ENCODE results near the gene GPM6B. TPM values are rescaled to one million over a fixed set of nuclear protein-coding genes. Genes with fewer than 3 reads are reported as not detected.
A peak's percentile ranks its signal among the peaks of the same experiment; 100 is the strongest.

GPM6B gene
- total RNA-seq, 1 donor from 2014 or later: not detected

GRCh38 chrX:13776387-13776786 is 40.5 kb downstream of the GPM6B start:
- peaks cover 22% of the 10 kb centered on the region for H3K36me3 Mint-ChIP-seq (ENCODE audit: low read depth)
- no peak overlapping the region for H3K4me3 Mint-ChIP-seq (ENCODE audit: low read depth)
- H3K27ac Mint-ChIP-seq: no peak overlapping the region
- no peaks in the 10 kb centered on the region for H3K4me1 Mint-ChIP-seq (ENCODE audit: low read depth)
- no peaks in the 10 kb centered on the region for H3K9me3 Mint-ChIP-seq
- H3K27me3 Mint-ChIP-seq (ENCODE audit: low read depth): no peaks in the 10 kb centered on the region
- no peak for DNase-seq (ENCODE audit: low spot score)
- intact Hi-C loops (cut with micrococcal nuclease): no loop called here

GRCh38 chrX:13775837-13776236 is 41.1 kb downstream of the GPM6B start:
- no peak overlapping the region for H3K4me3 Mint-ChIP-seq (ENCODE audit: low read depth)
- intact Hi-C loops (cut with micrococcal nuclease): no loop called here
- H3K27ac Mint-ChIP-seq: no peak overlapping the region
- H3K9me3 Mint-ChIP-seq: no peaks in the 10 kb centered on the region
- H3K4me1 Mint-ChIP-seq (ENCODE audit: low read depth): no peaks in the 10 kb centered on the region
- no peaks in the 10 kb centered on the region for H3K27me3 Mint-ChIP-seq (ENCODE audit: low read depth)
- H3K36me3 Mint-ChIP-seq (ENCODE audit: low read depth): peaks cover 22% of the 10 kb centered on the region
- DNase-seq (ENCODE audit: low spot score): no peak

DNA sequence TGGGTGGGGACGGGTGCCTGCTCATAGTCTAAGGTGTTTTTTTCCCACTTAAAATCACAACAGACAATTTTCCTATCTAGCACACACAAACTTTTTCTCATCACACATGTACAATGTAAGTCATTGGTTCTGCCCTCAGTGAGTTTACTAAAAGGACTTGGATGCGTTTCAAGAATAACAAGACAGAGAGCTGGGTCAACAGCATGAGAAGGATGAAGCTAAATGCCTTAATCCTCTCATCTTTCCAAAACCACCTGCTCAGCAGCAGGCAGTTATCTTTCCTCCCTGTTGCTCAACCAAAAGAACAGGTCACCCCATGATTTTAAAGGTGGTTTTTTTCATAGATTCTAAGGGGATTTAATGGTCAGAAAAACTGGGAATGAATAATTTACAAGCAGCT is 42.2 kb downstream of the GPM6B start:
- no peaks in the 10 kb centered on the region for H3K27me3 Mint-ChIP-seq (ENCODE audit: low read depth)
- H3K4me3 Mint-ChIP-seq (ENCODE audit: low read depth): no peak overlapping the region
- intact Hi-C loops (cut with micrococcal nuclease): no loop called here
- no peaks in the 10 kb centered on the region for H3K9me3 Mint-ChIP-seq
- DNase-seq (ENCODE audit: low spot score): no peak
- no peaks in the 10 kb centered on the region for H3K4me1 Mint-ChIP-seq (ENCODE audit: low read depth)
- no peak overlapping the region for H3K27ac Mint-ChIP-seq
- peaks cover 31% of the 10 kb centered on the region for H3K36me3 Mint-ChIP-seq (ENCODE audit: low read depth)

DNA sequence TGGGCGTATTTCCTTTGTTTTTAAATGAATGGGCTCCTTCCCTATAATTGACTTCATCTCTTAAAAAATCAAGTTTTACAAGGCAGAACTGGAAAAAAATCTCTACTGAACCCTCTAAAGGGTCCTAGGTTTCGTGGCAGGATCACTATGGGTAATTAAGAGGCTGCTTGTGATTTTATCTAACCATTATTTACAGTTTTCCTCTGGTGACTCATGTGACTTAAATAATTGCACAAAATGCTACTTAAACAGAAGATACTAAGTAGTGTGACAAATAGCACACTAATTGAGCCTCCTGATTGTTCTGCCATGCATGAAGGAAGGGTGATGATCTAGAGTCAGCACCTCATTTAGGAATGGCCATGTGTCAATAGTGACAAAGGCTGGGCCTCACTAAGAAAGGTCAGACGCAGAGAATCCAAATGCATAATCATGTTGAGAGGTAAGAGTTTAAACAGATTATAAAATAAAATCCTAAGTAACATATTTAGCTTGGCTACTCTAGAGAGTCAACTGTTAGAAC is 46.8 kb downstream of the GPM6B start:
- no peak for DNase-seq (ENCODE audit: low spot score)
- peaks cover 61% of the 10 kb centered on the region for H3K36me3 Mint-ChIP-seq (ENCODE audit: low read depth)
- no peaks in the 10 kb centered on the region for H3K4me1 Mint-ChIP-seq (ENCODE audit: low read depth)
- H3K9me3 Mint-ChIP-seq: no peaks in the 10 kb centered on the region
- no peak overlapping the region for H3K4me3 Mint-ChIP-seq (ENCODE audit: low read depth)
- H3K27ac Mint-ChIP-seq: no peak overlapping the region
- H3K27me3 Mint-ChIP-seq (ENCODE audit: low read depth): no peaks in the 10 kb centered on the region
- intact Hi-C loops (cut with micrococcal nuclease): no loop called here

DNA sequence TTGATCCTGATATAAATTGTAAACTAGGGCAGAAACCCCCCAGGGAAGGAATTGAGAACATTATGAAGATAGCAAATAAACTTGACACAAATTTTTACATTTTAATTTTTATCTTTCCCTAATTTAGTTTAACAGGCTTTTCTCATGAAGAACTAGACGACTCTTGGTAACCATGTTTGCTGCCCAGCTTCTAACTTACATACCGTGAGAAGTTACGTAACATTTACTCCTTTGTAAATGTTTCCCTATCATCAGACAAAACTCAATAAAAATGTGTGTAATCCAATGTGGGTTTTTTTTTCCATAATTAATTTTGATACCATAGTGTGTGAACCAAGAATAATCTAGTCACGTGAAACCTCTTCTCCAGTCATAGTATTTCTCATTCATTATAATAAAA is 48.0 kb downstream of the GPM6B start:
- no peak for DNase-seq (ENCODE audit: low spot score)
- Mint-ChIP-seq H3K9me3 (no peaks in the 10 kb centered on the region), H3K27ac (no peak overlapping the region), H3K27me3 (ENCODE audit: low read depth) (no peaks in the 10 kb centered on the region), H3K36me3 (ENCODE audit: low read depth) (peaks cover 56% of the 10 kb centered on the region), H3K4me3 (ENCODE audit: low read depth) (no peak overlapping the region), H3K4me1 (ENCODE audit: low read depth) (no peaks in the 10 kb centered on the region)
- intact Hi-C loops (cut with micrococcal nuclease): no loop called here

- Mint-ChIP-seq H3K4me1 (ENCODE audit: low read depth) (peaks cover 4% of the 10 kb centered on the region), H3K27me3 (ENCODE audit: low read depth) (no peaks in the 10 kb centered on the region), H3K27ac (no peak overlapping the region), H3K4me3 (ENCODE audit: low read depth) (no peak overlapping the region), H3K36me3 (ENCODE audit: low read depth) (peaks cover 62% of the 10 kb centered on the region), H3K9me3 (no peaks in the 10 kb centered on the region)
- intact Hi-C loops (cut with micrococcal nuclease): no loop called here
- no peak for DNase-seq (ENCODE audit: low spot score)
Observed at GRCh38 chrX:13764765-13765164, 52.1 kb downstream of the GPM6B start.

DNA sequence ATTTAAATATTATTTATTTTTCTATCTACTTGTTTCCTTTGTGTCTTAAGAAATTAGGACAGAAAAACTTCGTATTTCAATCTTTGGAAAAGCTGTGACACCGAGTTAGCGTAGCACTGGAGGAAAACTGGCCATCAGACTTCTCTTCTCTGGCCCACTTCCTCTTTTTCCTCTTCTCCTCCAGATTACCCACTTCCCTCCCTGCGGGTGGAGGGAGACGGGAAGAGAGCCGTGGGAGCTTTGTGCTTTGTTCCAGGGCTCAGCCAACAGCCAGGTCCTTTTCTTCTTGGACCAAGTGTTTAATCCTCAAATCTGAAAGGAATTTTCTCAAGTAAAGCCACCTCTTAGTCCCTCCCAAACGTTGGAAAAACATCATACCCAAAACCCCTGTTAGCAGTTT is 52.6 kb downstream of the GPM6B start:
- peaks cover 59% of the 10 kb centered on the region for H3K36me3 Mint-ChIP-seq (ENCODE audit: low read depth)
- H3K27ac Mint-ChIP-seq: no peak overlapping the region
- intact Hi-C loops (cut with micrococcal nuclease): no loop called here
- DNase-seq (ENCODE audit: low spot score): no peak
- H3K9me3 Mint-ChIP-seq: no peaks in the 10 kb centered on the region
- no peak overlapping the region for H3K4me3 Mint-ChIP-seq (ENCODE audit: low read depth)
- no peaks in the 10 kb centered on the region for H3K27me3 Mint-ChIP-seq (ENCODE audit: low read depth)
- peaks cover 4% of the 10 kb centered on the region for H3K4me1 Mint-ChIP-seq (ENCODE audit: low read depth)

- Mint-ChIP-seq H3K36me3 (ENCODE audit: low read depth) (peaks cover 58% of the 10 kb centered on the region), H3K27ac (no peak overlapping the region), H3K4me3 (ENCODE audit: low read depth) (no peak overlapping the region), H3K9me3 (no peaks in the 10 kb centered on the region), H3K4me1 (ENCODE audit: low read depth) (peaks cover 6% of the 10 kb centered on the region), H3K27me3 (ENCODE audit: low read depth) (no peaks in the 10 kb centered on the region)
- intact Hi-C loops (cut with micrococcal nuclease): no loop called here
- DNase-seq (ENCODE audit: low spot score): no peak
Observed at GRCh38 chrX:13763489-13763888, 53.4 kb downstream of the GPM6B start.

GRCh38 chrX:13761606-13762414 is 55.1 kb downstream of the GPM6B start:
- Mint-ChIP-seq H3K27ac (no peak overlapping the region), H3K4me1 (ENCODE audit: low read depth) (peaks cover 6% of the 10 kb centered on the region), H3K9me3 (no peaks in the 10 kb centered on the region), H3K4me3 (ENCODE audit: low read depth) (no peak overlapping the region), H3K27me3 (ENCODE audit: low read depth) (no peaks in the 10 kb centered on the region), H3K36me3 (ENCODE audit: low read depth) (peaks cover 57% of the 10 kb centered on the region)
- DNase-seq (ENCODE audit: low spot score): no peak
- intact Hi-C loops (cut with micrococcal nuclease): no loop called here

GRCh38 chrX:13760426-13760825 is 56.5 kb downstream of the GPM6B start:
- Mint-ChIP-seq H3K4me3 (ENCODE audit: low read depth) (no peak overlapping the region), H3K27ac (no peak overlapping the region), H3K36me3 (ENCODE audit: low read depth) (peaks cover 45% of the 10 kb centered on the region), H3K4me1 (ENCODE audit: low read depth) (peaks cover 7% of the 10 kb centered on the region), H3K9me3 (no peaks in the 10 kb centered on the region), H3K27me3 (ENCODE audit: low read depth) (no peaks in the 10 kb centered on the region)
- DNase-seq (ENCODE audit: low spot score): no peak
- intact Hi-C loops (cut with micrococcal nuclease): no loop called here

DNA sequence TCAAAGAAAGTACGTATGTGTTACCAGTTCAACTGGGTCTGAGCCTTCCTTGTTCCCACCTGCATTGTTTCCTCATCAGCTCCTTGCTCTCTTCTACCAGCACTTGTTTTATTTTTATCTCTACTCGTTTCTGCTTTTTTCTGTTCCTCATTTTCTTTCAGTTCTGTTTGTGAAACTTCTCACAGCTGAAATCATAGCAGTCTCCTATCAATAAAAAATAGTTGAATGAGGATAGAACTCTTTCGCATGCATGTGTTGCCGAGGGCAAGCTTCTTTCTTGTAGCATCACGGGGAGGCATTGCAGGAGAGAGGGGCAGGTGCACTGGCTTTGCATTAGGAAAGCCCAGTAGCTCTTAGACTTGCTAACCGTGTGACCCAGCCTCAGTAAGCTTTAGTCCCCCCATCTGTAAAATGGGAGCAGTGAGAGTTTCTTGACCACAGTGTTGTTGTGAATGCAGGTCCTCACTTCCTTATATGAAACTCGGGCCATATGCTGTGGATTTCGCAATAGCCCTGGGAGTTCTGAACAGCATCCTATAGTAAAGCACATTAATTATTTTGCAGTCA is 57.7 kb downstream of the GPM6B start:
- Mint-ChIP-seq H3K36me3 (ENCODE audit: low read depth) (peaks cover 45% of the 10 kb centered on the region), H3K27ac (peak overlapping the region; percentile 60), H3K27me3 (ENCODE audit: low read depth) (no peaks in the 10 kb centered on the region), H3K4me3 (ENCODE audit: low read depth) (no peak overlapping the region), H3K4me1 (ENCODE audit: low read depth) (peaks cover 13% of the 10 kb centered on the region), H3K9me3 (no peaks in the 10 kb centered on the region)
- no peak for DNase-seq (ENCODE audit: low spot score)
- intact Hi-C loops (cut with micrococcal nuclease): no loop called here

GRCh38 chrX:13756381-13756780 is 60.5 kb downstream of the GPM6B start:
- intact Hi-C loops (cut with micrococcal nuclease): no loop called here
- no peaks in the 10 kb centered on the region for H3K9me3 Mint-ChIP-seq
- no peak for DNase-seq (ENCODE audit: low spot score)
- peaks cover 49% of the 10 kb centered on the region for H3K36me3 Mint-ChIP-seq (ENCODE audit: low read depth)
- no peak overlapping the region for H3K4me3 Mint-ChIP-seq (ENCODE audit: low read depth)
- peaks cover 19% of the 10 kb centered on the region for H3K4me1 Mint-ChIP-seq (ENCODE audit: low read depth)
- no peaks in the 10 kb centered on the region for H3K27me3 Mint-ChIP-seq (ENCODE audit: low read depth)
- no peak overlapping the region for H3K27ac Mint-ChIP-seq

DNA sequence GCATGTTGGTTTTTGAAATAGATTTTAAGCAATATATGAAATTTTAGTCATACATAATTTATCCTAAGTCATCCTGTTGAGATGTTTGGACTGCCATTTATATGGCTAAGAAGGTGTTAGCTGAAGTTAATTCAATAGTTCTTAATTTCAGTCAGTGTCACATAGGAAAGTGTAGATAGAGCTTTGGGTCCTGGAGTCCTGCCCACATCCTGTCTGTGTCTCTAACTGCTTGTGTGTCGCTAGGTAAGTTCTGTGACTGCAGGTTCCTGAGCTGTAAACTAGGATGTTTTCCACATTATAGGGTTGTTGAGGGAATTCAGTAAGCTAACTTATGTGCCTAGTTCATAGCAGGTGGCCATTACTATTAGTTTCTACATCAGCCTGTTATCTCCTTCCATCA is 61.6 kb downstream of the GPM6B start:
- H3K27me3 Mint-ChIP-seq (ENCODE audit: low read depth): no peaks in the 10 kb centered on the region
- intact Hi-C loops (cut with micrococcal nuclease): no loop called here
- no peak overlapping the region for H3K4me3 Mint-ChIP-seq (ENCODE audit: low read depth)
- no peaks in the 10 kb centered on the region for H3K9me3 Mint-ChIP-seq
- DNase-seq (ENCODE audit: low spot score): no peak
- H3K36me3 Mint-ChIP-seq (ENCODE audit: low read depth): peaks cover 45% of the 10 kb centered on the region
- no peak overlapping the region for H3K27ac Mint-ChIP-seq
- H3K4me1 Mint-ChIP-seq (ENCODE audit: low read depth): peaks cover 20% of the 10 kb centered on the region

All from activated T-helper 2 cell treated with anti-CD3 and anti-CD28 coated beads, Interferon-gamma antibody, Interleukin-2, Interleukin-4, amounts not matched to agents 10 μg/mL and 5 μg/mL and 100 μg/mL, durations not matched to agents 14 hours and 24 hours and 36 hours (primary cell).